ENCODE data around the gene SLC30A5.

GRCh38 chr5:69050214-69050613 is 43.6 kb upstream of the SLC30A5 start:
- TF ChIP-seq, protein P1, sequence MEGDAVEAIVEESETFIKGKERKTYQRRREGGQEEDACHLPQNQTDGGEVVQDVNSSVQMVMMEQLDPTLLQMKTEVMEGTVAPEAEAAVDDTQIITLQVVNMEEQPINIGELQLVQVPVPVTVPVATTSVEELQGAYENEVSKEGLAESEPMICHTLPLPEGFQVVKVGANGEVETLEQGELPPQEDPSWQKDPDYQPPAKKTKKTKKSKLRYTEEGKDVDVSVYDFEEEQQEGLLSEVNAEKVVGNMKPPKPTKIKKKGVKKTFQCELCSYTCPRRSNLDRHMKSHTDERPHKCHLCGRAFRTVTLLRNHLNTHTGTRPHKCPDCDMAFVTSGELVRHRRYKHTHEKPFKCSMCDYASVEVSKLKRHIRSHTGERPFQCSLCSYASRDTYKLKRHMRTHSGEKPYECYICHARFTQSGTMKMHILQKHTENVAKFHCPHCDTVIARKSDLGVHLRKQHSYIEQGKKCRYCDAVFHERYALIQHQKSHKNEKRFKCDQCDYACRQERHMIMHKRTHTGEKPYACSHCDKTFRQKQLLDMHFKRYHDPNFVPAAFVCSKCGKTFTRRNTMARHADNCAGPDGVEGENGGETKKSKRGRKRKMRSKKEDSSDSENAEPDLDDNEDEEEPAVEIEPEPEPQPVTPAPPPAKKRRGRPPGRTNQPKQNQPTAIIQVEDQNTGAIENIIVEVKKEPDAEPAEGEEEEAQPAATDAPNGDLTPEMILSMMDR (conservative IDR thresholded peaks at IDR 0.05; ENCODE audit: low read depth, low read length): no peak
- TF ChIP-seq EZH2 (IDR thresholded peaks at IDR 0.05; ENCODE audit: low read length, unreplicated experiment) (no peak), EZH2phosphoT487 (IDR thresholded peaks at IDR 0.05; ENCODE audit: borderline replicate concordance, low read length) (no peak)
